Measurements from ENCODE around the gene ZNF329.

Gene ZNF329

GRCh38 chr19:58079792-58080191, 70.8 kb downstream of the ZNF329 start:
- no peak for FAIRE-seq

More at GRCh38 chr19:58079792-58080191, 70.8 kb downstream of the ZNF329 start:
- no peak for DNase-seq (ENCODE audit: low spot score)
